HG03139 (cell line): ENCODE data around the gene EFHD1.
"Not testable (repeated sequence)": the region's sequence is repeated elsewhere in the genome, so short reads cannot be mapped to it uniquely, and the experiment has no call there.

Experiments used
- ATAC-seq: cut with Tn5 transposase; IDR thresholded peaks from one replicate; pipeline ENCODE4 v1.9.1; 2021; ENCODE audit not compliant: unreplicated experiment

The EFHD1 gene

DNA sequence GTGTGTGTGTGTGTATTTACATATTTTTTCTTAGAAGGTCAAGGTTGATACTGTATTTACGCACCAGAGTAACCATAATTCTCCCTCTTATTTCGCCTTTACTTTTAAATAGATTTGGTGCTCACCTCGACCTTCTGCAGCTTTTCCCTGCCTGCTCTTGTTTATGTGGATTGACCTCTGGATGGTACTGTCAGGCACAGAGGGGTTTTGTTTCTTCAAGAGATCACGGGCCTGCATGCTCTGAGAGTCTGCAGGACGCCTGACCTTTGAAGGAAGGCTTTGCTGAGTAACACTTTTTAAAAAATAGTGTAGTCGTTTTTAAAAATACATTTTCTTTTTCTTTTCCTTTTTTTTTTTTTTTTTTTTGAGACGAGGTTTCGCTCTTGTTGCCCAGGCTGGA lies 18.1 kb upstream of the EFHD1 start:
- ATAC-seq, result no peak

DNA sequence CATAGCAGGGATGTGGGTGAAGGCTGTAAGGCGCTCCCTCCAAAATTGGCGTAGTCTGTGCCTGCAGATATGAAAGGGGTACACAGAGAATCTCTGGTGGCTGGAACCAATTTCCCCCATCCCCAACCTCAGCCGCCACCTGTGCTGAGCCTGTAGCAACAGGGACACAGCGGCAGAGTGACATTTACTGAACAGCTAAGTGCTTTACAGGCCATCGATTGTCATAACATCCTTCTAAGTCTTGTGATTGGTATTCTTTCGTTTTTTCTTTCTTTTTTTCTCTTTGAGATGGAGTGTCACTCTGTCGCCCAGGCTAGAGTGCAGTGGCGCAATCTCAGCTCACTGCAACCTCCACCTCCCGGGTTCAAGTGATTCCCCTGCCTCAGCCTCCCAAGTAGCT lies 12.2 kb upstream of the EFHD1 start:
- no peak for ATAC-seq

DNA sequence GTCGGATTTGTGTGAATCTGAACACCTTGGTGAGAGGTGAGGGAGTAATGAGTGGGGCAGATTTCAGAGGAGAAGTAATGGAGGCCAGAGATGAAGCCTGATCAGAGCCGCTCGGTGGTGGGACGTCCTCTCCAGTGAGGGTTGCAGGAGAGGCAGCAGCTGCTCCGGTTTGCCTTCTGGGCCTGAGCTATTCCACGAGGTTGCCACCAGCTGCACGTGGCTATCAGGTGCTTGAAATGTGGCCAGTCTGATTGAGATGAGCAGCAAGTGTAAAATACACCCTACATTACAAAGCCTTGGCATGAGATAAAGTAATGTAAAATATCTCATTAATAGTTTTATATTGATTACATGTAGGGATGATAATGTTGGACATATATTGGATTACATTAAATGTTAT lies 10.8 kb upstream of the EFHD1 start:
- no peak for ATAC-seq

DNA sequence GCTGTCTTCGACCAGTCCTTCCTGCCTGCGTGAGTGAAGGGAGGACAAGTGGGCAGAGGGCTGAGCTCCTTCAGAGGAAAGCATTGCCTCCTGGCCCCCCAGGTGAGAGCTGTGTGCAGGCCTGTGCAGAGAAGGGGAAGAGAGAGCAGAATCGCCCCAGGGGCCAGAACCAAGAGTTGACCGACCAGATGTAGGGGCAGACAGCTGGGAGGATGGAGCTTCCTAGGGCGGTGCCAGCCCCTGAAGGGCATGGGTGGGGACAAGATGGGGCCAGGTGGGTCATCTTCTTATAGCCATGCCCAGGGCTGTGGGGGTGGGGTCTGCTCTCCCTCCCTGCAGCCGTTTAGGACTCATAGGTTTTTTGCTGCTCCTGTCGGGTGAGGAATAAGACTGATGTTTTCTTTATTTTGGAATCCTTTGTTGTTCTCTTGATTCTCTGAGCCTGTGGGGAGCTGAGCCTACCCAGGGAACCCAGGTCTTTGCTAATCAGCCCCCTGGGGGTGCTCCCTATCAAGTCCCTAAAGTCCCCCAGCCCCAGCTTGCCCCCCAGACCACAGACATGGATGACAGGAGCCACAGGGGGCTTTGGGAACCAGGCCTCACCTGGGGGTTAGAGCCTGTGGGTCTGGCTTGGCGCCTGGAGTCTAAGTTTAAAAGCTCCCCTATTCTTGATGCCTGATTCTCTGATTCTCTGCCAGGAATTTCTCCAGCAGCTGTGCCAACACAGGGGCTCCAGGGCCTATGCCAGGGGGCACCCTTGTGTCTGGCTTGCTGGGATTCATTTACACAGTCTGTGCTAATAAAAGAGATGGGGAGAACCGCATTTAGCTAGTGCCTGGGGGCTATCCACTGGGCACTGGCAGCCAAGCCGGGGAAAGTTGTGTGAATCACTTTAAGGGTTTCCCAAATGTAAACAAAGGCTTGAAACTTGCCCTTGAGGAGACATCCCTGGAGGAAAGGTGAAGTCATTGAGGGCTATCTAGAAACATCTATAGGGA lies 9.3 kb upstream of the EFHD1 start:
- ATAC-seq, result no peak

DNA sequence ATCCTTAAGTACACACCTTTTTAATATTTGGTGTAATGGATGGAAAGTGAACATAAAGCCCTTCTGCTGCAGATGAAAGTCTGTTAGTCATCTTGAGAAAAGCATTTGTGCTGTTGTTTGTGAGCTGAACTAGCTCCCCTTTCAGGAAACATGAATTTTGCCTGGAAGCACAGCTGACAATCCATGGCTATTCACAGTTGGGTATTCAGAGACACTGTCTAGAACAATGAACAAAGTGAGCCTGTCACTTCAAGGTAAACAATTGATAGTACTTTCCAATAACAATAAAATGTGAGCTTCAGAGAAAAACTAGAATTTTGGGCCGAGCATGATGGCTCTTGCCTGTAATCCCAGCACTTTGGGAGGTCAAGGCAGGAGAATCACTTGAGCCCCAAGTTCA lies 6.8 kb upstream of the EFHD1 start:
- ATAC-seq, result no peak

DNA sequence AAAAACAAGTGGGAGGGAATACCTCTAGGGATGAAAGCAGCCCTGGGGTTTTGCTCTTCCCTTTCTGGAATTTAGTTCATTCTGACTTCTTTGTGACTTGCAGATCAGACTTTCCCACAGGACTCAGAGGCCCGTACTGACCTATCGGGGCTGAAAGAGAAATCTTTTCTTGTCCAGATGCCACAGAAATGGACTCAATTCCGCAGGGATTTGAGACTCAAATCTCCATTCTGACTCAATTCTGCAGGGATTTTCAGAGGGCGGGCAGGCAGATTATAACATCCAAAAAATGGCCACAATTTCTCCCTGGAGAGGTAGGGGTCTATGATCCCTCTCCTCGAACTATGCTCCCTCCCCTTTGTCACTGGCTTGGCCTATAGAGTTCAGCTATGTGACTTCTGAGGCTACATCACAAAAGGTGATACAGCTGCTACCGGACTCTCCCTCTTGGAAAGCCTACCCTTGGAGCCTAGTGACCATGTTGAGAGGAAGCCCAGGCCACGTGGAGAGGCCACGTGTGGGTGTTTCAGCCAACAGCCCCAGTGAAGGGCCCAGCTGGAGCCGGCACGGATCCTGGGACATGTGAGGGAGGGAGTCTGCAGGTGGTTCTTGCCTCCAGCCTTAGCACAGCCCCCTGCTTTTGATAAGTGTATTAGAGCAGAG lies 4.8 kb upstream of the EFHD1 start:
- ATAC-seq, result no peak

DNA sequence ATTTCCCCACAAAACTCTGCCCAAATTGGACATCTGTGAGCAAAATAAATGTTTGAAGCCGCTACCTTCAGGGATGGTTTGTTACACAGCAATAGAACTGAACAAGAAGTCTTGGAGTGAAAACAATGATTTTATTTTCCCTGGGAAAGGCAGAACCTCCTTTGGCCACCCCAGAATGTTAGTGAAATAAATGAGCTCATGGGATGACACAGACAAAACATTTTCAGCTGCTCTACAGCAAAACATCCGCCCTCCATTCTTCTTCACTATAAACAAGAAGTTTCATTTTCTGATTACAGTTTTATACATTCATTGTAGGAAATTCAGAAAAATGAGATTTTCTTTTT lies 4.3 kb upstream of the EFHD1 start:
- ATAC-seq, result no peak

DNA sequence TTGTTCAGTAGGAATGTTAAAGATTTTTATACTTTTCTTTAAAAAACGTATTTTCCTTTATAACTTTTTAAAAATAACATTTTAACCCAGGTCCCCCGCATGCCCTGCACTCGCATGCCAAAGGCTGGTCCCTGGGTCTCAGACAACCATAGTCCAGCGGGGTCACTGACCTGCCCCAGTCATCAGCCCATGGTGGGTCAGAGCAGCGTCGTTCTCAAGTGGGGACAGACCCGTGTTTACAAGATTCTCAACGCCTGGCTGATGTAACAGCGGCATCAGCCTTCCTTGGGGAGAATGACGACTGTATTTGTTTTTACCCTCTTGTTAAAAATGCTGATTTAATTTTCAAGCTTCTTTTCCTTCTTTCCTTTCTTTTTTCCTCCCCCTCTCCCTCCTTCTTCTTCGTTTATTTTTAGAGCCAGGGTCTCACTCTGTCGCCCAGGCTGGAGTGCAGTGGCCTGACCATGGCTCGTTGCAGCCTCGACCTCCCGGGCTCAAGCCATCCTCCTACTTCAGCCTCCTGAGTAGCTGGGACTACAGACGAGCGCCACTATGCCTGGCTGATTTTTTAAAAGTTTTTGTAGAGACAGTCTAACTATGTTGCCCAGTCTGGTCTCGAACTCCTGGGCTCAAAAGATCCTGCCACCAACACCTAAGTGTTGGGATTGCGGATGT lies 1.0 kb upstream of the EFHD1 start:
- ATAC-seq, result no peak

DNA sequence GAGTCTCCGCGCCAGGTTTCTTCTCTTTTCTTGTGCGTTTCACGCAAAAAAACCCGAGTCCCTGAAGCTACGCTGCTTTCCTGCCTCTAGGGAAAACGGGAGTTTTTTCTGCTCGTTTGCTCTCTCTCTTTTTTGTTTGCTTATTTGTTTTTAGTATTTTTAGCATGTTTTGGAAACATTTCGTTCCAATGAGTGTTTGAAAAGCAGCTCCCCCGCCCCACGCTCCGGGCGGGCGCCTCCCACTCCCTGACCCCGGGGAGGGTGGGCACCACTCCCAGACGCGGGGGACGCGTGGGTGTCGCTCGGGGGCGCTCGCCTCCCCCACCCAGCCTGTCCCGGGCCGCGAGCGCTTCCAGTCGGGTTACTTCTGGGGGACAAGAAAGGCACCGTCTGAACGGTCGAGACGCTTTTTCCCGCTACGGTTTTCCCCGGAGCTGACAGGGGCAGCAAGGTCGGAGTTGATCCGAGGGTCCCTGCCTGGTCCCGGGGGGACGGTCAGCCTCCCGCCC lies 446 bp upstream of the EFHD1 start:
- no peak for ATAC-seq

DNA sequence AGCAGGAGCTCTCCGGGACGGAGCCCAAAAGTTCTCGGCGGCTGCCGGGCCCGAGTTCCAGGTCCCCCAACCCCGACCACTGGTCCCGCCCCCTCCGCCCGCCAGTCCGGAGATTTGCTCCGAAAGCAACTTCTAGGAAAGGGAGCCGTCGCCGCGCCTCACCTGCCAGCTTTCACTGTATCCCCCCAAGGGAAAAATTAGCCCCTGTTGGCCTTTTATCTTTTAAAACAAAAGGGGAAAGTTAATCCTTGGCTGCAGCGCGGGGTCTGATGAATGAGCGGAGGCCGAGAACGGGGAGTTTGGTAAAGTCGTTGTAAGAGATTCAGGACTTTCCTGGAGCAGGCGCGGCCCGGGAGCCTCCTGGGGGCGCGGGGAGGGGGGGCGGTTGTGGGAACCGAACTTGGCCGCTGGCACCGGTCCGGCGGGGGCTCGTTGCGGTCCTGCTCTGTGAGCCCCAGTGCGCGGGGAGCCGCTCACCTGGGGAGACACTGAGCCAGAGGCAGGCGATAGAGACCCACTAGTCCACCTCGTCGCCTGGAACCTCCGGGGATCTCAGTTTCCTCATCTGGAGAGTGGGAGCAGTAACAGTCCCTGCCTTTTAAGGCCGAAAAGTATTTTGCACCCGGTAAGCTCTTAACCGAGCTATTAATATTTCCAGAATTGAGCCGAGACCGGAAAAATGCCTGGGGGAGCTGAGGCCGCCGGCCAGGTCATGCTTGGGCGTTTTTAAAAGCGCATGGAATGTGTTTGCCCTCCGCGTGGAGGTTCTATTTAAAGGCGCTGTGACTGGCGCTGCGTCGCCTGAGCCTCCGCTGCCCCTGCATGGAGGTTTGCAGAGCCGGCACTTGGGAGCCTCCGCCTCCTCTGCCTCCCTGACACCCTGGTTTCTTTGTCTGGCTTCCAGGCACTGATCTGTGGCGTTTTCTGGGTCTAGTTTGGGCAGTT lies 1.1 kb downstream of the EFHD1 start:
- no peak for ATAC-seq

DNA sequence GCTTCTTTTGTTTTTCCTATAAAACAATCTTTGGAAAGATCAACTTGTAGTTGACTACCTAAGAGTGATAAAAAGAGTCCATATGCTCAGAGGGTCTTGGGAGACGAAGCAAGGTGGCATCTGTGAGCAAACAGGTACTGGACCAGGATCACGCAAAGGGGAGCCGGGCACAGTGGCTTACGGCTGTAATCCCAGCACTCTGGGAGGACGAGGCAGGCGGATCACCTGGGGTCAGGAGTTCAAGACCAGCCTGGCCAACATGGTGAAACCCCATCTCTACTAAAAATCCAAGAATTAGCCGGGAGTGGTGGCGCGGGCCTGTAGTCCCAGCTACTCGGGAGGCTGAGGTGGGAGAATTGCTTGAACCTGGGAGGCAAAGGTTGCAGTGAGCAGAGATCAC lies 2.0 kb downstream of the EFHD1 start:
- not testable (repeated sequence) for ATAC-seq

DNA sequence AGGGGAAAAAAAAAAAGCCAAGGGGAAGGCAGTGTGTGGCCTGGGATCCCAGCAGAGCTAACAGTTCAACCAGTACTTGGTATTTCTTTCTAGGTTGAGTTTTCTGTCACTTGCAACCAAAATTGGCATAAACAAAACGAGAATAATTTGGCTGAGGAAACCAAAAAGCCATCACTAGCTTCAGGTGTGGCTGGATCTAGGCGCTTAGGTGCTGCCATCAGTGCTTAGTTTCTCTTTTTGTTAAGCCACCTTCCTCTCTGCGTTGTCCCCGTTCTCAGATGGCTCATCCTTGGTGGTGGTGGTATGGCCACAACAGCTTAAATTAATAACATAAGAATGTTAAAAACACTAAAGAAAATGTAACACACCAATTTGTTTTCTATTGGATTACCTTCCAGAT lies 2.4 kb downstream of the EFHD1 start:
- no peak for ATAC-seq

DNA sequence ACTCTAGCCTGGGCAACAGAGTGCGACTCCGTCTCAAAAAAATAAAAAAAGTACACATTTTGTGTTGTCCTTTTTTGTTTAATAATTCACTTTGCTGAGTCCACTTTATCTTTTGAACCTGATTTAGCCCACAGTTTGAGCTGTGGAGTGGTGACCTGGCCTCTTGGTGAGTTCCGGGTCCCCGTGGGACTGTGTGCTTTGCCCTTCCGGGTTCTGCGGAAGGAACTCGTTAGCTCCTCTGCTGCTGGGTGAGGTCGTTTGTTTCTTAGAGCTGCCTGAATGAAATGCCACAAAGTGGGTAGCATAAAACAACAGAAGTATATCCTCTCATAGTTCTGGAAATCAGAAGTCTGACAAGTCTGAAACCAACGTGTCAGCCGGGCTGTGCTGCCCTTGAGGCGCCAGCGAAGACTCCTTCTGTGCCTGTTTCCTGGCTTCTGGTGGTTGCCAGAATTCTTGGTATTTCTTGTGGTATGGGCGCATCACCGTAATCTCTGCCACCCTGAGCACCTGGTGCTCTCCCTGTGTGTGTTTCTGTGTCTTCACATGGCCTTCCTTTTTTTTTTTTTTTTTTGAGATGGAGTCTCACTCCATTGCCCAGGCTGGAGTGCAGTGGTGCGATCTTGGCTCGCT lies 3.5 kb downstream of the EFHD1 start:
- no peak for ATAC-seq

DNA sequence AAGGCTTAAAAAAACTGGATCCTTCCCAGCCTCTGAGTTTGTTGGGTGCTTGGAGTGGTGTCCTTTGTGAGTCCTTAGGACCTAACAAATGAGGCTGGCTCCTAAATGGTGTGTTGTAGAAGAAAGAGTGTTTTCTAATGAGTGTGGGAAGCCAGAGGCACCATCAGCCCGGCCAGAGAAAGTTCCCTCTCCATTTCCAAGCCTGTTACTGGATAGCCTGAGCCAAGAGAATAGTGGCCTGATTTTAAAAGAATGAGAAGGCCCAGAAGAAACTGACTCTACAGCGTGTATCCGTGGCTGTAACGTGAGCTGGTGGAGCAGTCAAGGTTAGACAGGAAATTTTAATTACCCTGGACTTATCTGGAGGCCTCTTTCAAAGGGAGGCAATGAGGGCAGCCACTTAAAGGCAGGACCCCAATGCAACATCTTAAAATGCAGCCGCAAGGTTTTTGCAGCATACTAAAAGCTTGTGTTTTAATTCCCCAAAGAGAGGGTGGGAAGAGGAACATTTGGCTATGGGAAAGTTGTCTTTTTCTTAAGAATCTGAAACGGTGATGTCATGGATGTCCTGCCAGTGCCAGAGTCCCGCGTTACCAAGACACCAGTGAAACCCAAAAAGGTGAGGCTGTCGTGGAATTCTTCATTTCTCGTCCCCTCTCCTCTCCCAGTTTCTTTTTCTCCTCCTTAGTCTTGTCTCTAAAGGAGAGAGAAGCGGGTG lies 4.6 kb downstream of the EFHD1 start:
- ATAC-seq, result no peak

DNA sequence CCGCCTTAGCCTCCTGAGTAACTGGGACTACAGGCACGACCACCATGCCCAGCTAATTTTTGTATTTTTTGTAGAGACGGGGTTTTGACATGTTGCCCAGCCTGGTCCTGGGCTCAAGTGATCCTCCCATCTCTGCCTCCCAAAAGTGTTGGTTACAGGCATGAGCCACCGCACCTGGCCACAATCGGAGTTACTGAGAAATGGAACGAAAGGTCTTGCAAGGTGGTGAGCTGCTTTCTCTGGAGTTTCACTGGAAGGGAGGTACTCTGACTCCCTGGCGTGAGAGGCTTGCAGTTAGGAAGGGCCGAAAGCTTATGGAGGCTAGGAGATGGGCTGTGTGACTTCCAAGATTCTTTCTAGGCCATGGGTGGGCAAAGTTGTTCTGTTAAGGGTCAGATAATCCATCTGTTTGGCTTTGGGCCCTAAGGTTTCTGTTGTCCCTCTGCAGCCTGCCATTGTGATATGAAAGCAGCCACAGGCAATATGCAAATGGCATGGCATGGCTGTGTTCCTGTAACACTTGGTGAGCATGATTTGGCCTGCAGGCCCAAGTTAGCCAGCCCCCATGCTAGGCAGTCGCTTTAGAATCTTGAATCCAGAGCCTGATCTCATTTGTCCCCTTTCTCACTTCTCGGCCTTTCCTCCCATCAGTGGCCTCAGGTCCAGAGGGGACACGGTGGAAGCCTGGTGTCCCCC lies 7.9 kb downstream of the EFHD1 start:
- ATAC-seq, result no peak

DNA sequence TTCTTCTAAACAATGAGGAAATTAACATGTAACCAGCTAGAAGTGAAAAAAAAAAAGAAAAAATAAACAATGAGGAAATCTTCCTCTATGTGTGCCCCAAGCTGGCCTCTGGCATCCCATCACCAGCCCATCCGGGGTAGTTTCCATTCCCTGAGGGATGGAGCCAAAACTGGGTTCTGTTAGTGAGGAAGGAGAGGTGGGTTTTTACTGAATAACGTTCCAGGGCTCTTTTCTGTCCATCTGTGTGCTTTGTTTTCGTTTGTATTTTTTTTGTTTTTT lies 9.7 kb downstream of the EFHD1 start:
- no peak for ATAC-seq

DNA sequence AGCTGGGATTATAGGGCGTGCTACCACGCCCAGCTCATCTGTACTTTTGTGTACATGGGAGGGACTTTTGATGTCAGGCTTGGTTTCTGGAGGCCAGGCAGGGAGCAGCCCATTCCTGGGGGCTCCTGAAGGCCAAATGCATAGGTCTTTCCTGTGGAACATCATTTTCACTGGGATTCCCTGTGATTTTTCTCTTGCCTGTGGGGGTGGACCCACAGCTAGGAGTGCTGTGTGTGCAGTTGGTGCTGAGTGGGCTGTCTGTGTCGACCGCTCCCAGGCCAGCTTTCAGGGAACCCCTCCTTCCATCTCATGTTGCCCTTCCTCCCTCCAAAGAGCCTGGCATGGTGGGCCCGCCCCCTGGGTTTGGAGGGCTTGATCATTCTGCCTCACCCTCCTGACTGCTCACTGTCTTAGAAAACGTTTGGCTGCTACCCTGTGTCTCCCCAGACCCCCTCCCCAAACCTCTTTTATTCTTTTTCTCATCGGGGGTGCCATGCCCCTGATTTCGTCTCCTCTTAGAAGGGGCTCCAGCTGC lies 10.5 kb downstream of the EFHD1 start:
- ATAC-seq, result no peak

DNA sequence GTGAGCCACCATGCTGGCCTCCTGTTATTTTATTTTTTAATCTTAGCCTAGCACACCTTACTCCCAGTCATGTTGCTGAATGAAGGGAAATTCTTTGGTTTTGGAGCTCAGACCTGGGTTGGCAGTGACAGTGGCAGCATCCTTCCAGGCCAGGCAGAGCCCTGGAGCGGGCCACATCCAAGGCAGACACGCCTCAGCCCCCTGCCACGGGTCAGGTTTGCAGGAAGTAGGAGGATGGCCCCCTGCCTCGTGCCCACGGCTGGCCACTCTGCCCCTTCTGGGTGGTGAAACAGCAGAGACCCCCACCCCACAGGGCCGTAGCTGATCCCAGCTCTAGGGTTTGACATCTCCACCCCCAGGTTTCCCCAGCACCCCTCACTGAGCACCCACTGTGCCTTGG lies 11.7 kb downstream of the EFHD1 start:
- no peak for ATAC-seq

DNA sequence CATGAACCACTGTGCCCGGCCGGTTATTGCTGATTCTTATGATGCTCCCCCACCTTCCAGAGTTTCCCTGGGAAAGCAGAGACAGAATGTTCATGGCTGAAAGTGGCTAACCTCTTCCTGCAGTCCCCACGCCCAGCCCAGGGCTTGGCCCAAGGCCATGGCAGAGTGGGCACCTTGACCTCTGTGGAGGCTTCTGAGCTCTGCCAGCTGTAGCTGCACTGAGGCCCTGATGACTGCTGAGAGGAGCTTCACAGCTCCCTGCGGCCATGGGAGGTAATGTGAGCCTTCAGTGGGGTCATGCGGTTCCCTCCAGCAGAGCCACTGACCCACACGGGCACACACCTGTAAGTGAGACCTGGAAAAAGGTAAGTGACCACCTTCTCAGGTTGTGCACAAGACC lies 13.3 kb downstream of the EFHD1 start:
- ATAC-seq, result no peak
